Measurements from ENCODE around the gene ELMOD1.

The ELMOD1 gene

GRCh38 chr11:107678632-107678971, 87.7 kb downstream of the ELMOD1 start:
- H3K27me3 ChIP-seq (ENCODE audit: insufficient read depth, poor library complexity, severe bottlenecking): no peaks in the 10 kb centered on the region
- ATAC-seq (ENCODE audit: low read depth): no peak

GRCh38 chr11:107679255-107680024, 88.5 kb downstream of the ELMOD1 start:
- Histone ChIP-seq H3K36me3 (ENCODE audit: low read depth) (no peaks in the 10 kb centered on the region), H3K4me3 (ENCODE audit: severe bottlenecking) (no peak overlapping the region), H3K4me1 (ENCODE audit: insufficient read depth, poor library complexity, severe bottlenecking) (no peaks in the 10 kb centered on the region), H3K27me3 (ENCODE audit: insufficient read depth, poor library complexity, severe bottlenecking) (no peaks in the 10 kb centered on the region), H3K9me3 (ENCODE audit: severe bottlenecking) (no peaks in the 10 kb centered on the region), H3K27ac (ENCODE audit: poor library complexity, severe bottlenecking) (no peak overlapping the region)
- ATAC-seq (ENCODE audit: low read depth) (no peak), DNase-seq (ENCODE audit: low spot score) (no peak)
- no peak for TF ChIP-seq CTCF (IDR thresholded peaks at IDR 0.05; ENCODE audit: poor library complexity, severe bottlenecking)

More at GRCh38 chr11:107678632-107678971, 87.7 kb downstream of the ELMOD1 start:
- no peak for TF ChIP-seq CTCF (IDR thresholded peaks at IDR 0.05; ENCODE audit: poor library complexity, severe bottlenecking)
- Histone ChIP-seq H3K27ac (ENCODE audit: poor library complexity, severe bottlenecking) (no peak overlapping the region), H3K4me1 (ENCODE audit: insufficient read depth, poor library complexity, severe bottlenecking) (no peaks in the 10 kb centered on the region), H3K9me3 (ENCODE audit: severe bottlenecking) (no peaks in the 10 kb centered on the region), H3K36me3 (ENCODE audit: low read depth) (no peaks in the 10 kb centered on the region), H3K4me3 (ENCODE audit: severe bottlenecking) (no peak overlapping the region)
- no peak for DNase-seq (ENCODE audit: low spot score)

- DNase-seq (ENCODE audit: low spot score): no peak
- H3K4me3 ChIP-seq (ENCODE audit: severe bottlenecking): no peak overlapping the region
- H3K4me1 ChIP-seq (ENCODE audit: insufficient read depth, poor library complexity, severe bottlenecking): no peaks in the 10 kb centered on the region
- no peak for TF ChIP-seq CTCF (IDR thresholded peaks at IDR 0.05; ENCODE audit: poor library complexity, severe bottlenecking)
- no peaks in the 10 kb centered on the region for H3K36me3 ChIP-seq (ENCODE audit: low read depth)
- ATAC-seq (ENCODE audit: low read depth): no peak
- H3K27me3 ChIP-seq (ENCODE audit: insufficient read depth, poor library complexity, severe bottlenecking): no peaks in the 10 kb centered on the region
- H3K9me3 ChIP-seq (ENCODE audit: severe bottlenecking): no peaks in the 10 kb centered on the region
- H3K27ac ChIP-seq (ENCODE audit: poor library complexity, severe bottlenecking): no peak overlapping the region
Observed at GRCh38 chr11:107682171-107682570, 91.2 kb downstream of the ELMOD1 start.

- Histone ChIP-seq H3K4me1 (ENCODE audit: insufficient read depth, poor library complexity, severe bottlenecking) (no peaks in the 10 kb centered on the region), H3K4me3 (ENCODE audit: severe bottlenecking) (no peak overlapping the region), H3K27ac (ENCODE audit: poor library complexity, severe bottlenecking) (no peak overlapping the region), H3K36me3 (ENCODE audit: low read depth) (no peaks in the 10 kb centered on the region), H3K27me3 (ENCODE audit: insufficient read depth, poor library complexity, severe bottlenecking) (no peaks in the 10 kb centered on the region), H3K9me3 (ENCODE audit: severe bottlenecking) (no peaks in the 10 kb centered on the region)
- no peak for TF ChIP-seq CTCF (IDR thresholded peaks at IDR 0.05; ENCODE audit: poor library complexity, severe bottlenecking)
- no peak for ATAC-seq (ENCODE audit: low read depth)
- DNase-seq (ENCODE audit: low spot score): no peak
Observed at GRCh38 chr11:107682572-107682971, 91.6 kb downstream of the ELMOD1 start.

GRCh38 chr11:107683061-107683460, 92.1 kb downstream of the ELMOD1 start:
- DNase-seq (ENCODE audit: low spot score): no peak

More at GRCh38 chr11:107683061-107683460, 92.1 kb downstream of the ELMOD1 start:
- H3K27ac ChIP-seq (ENCODE audit: poor library complexity, severe bottlenecking): no peak overlapping the region
- ATAC-seq (ENCODE audit: low read depth): no peak
- H3K4me1 ChIP-seq (ENCODE audit: insufficient read depth, poor library complexity, severe bottlenecking): no peaks in the 10 kb centered on the region
- H3K9me3 ChIP-seq (ENCODE audit: severe bottlenecking): no peaks in the 10 kb centered on the region
- H3K4me3 ChIP-seq (ENCODE audit: severe bottlenecking): no peak overlapping the region
- H3K36me3 ChIP-seq (ENCODE audit: low read depth): no peaks in the 10 kb centered on the region
- TF ChIP-seq CTCF (IDR thresholded peaks at IDR 0.05; ENCODE audit: poor library complexity, severe bottlenecking): no peak
- no peaks in the 10 kb centered on the region for H3K27me3 ChIP-seq (ENCODE audit: insufficient read depth, poor library complexity, severe bottlenecking)
